Measurements from ENCODE around the gene CNNM2.

CNNM2 gene

GRCh38 chr10:103090911-103091310, 172.8 kb downstream of the CNNM2 start:
- Histone ChIP-seq H3F3A (ENCODE audit: insufficient read depth, low read length) (no peaks in the 10 kb centered on the region), H3K79me2 (ENCODE audit: insufficient read depth, low read length) (no peaks in the 10 kb centered on the region), H3K36me3 (ENCODE audit: insufficient read depth, low read length) (peaks cover 87% of the 10 kb centered on the region), H3K9ac (ENCODE audit: low read length) (no peak overlapping the region), H3K27ac (ENCODE audit: low read depth, low read length, poor library complexity, severe bottlenecking) (no peak overlapping the region), H3K27me3 (ENCODE audit: insufficient read depth, low read length) (no peaks in the 10 kb centered on the region), H3K4me3 (ENCODE audit: low read depth, low read length, poor library complexity, severe bottlenecking) (no peak overlapping the region), H3K4me2 (ENCODE audit: low read length) (no peak overlapping the region), H2AFZ (ENCODE audit: low read length) (no peak overlapping the region), H4K20me1 (ENCODE audit: insufficient read depth, low read length) (no peaks in the 10 kb centered on the region), H3K4me1 (ENCODE audit: insufficient read depth, low read length, severe bottlenecking) (no peaks in the 10 kb centered on the region), H3K9me2 (ENCODE audit: low read depth, low read length) (no peaks in the 10 kb centered on the region), H3K9me3 (ENCODE audit: low read length) (no peaks in the 10 kb centered on the region)
- no peak for TF ChIP-seq CTCF (IDR thresholded peaks at IDR 0.05; ENCODE audit: low read length)
- TF ChIP-seq EZH2 (IDR thresholded peaks at IDR 0.05; ENCODE audit: borderline replicate concordance, low read length): no peak

GRCh38 chr10:103095005-103095404, 176.9 kb downstream of the CNNM2 start:
- H3K4me2 ChIP-seq (ENCODE audit: low read length): no peak overlapping the region
- no peaks in the 10 kb centered on the region for H3K9me3 ChIP-seq (ENCODE audit: low read length)
- H3K4me3 ChIP-seq (ENCODE audit: low read depth, low read length, poor library complexity, severe bottlenecking): no peak overlapping the region
- peaks cover 84% of the 10 kb centered on the region for H3K36me3 ChIP-seq (ENCODE audit: insufficient read depth, low read length)
- no peaks in the 10 kb centered on the region for H3K9me2 ChIP-seq (ENCODE audit: low read depth, low read length)
- no peak overlapping the region for H3K9ac ChIP-seq (ENCODE audit: low read length)
- no peaks in the 10 kb centered on the region for H3K4me1 ChIP-seq (ENCODE audit: insufficient read depth, low read length, severe bottlenecking)
- no peak overlapping the region for H2AFZ ChIP-seq (ENCODE audit: low read length)
- no peak overlapping the region for H3K27ac ChIP-seq (ENCODE audit: low read depth, low read length, poor library complexity, severe bottlenecking)
- no peaks in the 10 kb centered on the region for H4K20me1 ChIP-seq (ENCODE audit: insufficient read depth, low read length)
- H3F3A ChIP-seq (ENCODE audit: insufficient read depth, low read length): no peaks in the 10 kb centered on the region
- no peaks in the 10 kb centered on the region for H3K79me2 ChIP-seq (ENCODE audit: insufficient read depth, low read length)
- TF ChIP-seq EZH2 (IDR thresholded peaks at IDR 0.05; ENCODE audit: borderline replicate concordance, low read length) (no peak), CTCF (IDR thresholded peaks at IDR 0.05; ENCODE audit: low read length) (no peak)
- H3K27me3 ChIP-seq (ENCODE audit: insufficient read depth, low read length): no peaks in the 10 kb centered on the region

- Histone ChIP-seq H3K36me3 (ENCODE audit: insufficient read depth, low read length) (peaks cover 80% of the 10 kb centered on the region), H3K4me2 (ENCODE audit: low read length) (no peak overlapping the region)
Observed at GRCh38 chr10:103096130-103096529, 178.0 kb downstream of the CNNM2 start.

More at GRCh38 chr10:103096130-103096529, 178.0 kb downstream of the CNNM2 start:
- no peak for TF ChIP-seq CTCF (IDR thresholded peaks at IDR 0.05; ENCODE audit: low read length)
- no peak for TF ChIP-seq EZH2 (IDR thresholded peaks at IDR 0.05; ENCODE audit: borderline replicate concordance, low read length)
- Histone ChIP-seq H3K4me1 (ENCODE audit: insufficient read depth, low read length, severe bottlenecking) (no peaks in the 10 kb centered on the region), H3F3A (ENCODE audit: insufficient read depth, low read length) (no peaks in the 10 kb centered on the region), H2AFZ (ENCODE audit: low read length) (no peak overlapping the region), H3K9me2 (ENCODE audit: low read depth, low read length) (no peaks in the 10 kb centered on the region), H3K4me3 (ENCODE audit: low read depth, low read length, poor library complexity, severe bottlenecking) (no peak overlapping the region), H3K79me2 (ENCODE audit: insufficient read depth, low read length) (no peaks in the 10 kb centered on the region), H3K27ac (ENCODE audit: low read depth, low read length, poor library complexity, severe bottlenecking) (no peak overlapping the region), H4K20me1 (ENCODE audit: insufficient read depth, low read length) (no peaks in the 10 kb centered on the region), H3K27me3 (ENCODE audit: insufficient read depth, low read length) (no peaks in the 10 kb centered on the region), H3K9me3 (ENCODE audit: low read length) (no peaks in the 10 kb centered on the region), H3K9ac (ENCODE audit: low read length) (no peak overlapping the region)
